Measurements from ENCODE around the gene MPC2.
"Not testable (repeated sequence)": the region's sequence is repeated elsewhere in the genome, so short reads cannot be mapped to it uniquely, and the experiment has no call there.

Gene MPC2

GRCh38 chr1:167909691-167910180 is 27.1 kb downstream of the MPC2 start:
- DNase-seq = no peak

- DNase-seq = no peak
Observed at GRCh38 chr1:167905671-167906070, 31.2 kb downstream of the MPC2 start.

DNA sequence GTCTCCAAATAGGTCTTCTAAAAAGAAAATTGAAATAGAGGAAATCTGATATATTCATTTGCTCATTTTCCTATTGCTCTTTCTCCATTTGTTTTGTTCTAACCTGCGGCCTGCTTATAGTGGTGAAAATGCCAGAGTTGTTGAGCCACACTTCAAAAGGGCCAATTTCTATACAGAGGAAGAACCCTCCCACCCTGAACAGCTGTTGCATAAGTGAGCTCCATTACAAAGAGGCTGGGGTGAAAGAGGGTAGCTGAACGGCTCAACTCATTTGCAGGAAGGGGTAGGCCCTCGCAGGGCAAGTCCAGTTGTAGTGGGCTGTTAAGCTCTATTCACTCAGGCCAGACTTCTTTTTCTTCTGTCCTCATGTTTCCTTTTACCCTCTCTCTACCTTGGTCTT is 31.7 kb downstream of the MPC2 start:
- no peak for DNase-seq

DNA sequence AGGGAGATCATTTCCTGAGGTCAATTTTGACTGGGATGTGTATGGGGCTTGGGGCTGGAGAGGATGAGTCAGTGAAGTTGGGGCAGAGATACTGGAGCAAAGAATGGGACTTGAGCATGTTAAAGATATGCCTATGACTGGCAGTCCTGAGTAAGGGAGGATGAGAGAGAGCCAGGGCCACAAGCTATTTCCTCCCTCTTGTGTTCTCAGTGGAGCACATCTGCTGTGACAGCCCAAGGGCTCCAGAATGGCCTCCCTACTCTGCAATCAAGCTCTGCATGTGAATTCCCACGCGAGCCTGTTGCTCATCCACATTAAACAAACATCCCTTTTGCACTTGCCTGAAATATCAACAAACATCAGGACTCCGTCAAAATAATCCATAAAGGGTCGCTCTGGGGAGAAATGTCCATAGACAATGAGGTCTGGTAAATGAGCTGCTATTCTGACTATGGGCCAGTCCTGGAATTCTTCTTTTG is 32.2 kb downstream of the MPC2 start:
- DNase-seq = no peak

DNA sequence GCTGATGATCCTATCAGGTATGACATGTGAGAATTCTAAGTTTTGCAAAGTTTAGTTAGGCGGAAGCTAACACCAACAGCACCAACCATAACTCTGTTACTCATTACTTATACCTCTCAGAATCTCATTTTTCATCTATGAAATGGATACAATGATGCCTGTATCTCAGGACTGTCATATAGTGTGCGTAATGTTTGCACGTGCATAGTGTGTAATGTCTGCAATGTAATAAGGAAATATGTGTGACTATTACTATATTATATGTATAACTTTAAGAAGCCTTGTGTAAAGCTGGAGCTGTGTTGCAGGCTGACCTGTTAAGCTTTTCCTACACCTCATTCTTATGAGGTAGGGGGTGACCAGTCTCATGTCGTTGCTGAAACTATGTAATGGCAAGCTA is 36.0 kb downstream of the MPC2 start:
- no peak for DNase-seq

- peak in 1 of 56 donors; percentile 9 for DNase-seq
Observed at GRCh38 chr1:167899253-167899681, 37.6 kb downstream of the MPC2 start.

DNA sequence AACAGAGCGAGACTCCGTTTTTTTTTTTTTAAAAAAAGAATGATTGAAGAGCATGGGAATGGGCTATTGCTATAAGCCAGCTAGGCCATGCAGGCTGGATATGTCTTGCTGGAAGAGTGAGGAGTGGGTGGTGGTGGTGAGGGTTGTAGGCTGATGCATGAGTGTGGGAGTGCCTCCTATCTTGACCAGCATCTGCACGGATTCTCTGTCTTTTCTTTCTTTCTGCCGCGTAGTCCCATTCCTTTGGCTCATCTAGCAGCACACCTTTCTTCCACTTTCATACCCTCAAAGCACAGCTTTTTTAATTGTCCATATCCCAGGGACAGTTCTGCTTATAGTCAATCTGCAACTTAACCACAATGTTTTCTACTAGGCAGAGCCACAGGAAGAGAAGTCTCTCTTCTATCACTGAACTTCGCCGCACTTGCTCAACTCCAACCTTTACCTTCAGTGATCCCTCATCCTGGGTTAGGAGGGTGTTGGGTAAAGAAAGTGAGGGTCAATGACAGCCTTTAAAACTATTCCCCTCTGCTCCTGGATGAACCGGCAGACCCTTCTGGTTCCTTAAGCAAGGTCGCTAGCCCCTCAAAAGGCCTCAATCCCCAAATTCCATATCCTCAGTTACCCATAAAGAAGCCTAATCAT is 38.2 kb downstream of the MPC2 start:
- DNase-seq = no peak

DNA sequence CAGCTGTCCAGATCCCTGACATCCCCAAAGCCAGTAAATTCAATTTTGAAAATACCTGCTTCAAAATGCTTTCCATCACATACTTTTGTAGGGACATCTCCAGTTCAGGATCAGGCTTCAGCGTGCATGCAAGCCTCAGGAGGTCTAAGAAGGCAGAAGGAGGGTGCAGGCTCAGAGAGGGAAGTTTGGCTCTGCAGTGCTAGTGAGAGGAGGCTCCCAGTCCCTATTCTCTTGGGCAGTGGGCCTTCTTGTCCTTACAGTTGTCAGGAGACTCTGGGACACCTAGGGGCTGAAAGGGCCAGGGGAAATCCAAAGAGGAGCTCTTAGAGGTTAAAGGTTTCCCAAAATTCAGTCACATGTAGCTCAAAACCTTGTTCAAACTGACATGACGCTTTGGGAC is 43.1 kb downstream of the MPC2 start:
- DNase-seq = no peak

DNA sequence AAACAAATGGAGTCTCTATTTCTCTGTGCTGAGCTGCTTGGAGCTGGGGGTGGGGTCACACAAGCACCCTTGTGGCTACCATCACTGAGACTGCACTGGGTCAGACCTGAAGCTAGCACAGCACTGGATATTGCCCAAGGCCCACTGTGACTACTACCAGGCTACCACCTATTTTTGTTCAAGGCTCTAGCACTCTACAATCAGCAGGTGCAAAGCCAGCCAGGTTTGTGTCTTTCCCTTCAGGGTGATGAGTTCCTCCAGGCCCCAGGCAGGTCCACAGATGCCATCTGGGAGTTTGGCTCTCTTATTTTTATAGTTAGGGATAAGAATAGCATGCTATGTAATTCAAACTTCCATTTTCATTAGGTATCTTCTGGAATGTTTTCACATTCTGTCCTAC is 46.5 kb downstream of the MPC2 start:
- no peak for DNase-seq

- DNase-seq = not testable (repeated sequence)
Observed at GRCh38 chr1:167887187-167887586, 49.7 kb downstream of the MPC2 start.

- no peak for DNase-seq
Observed at GRCh38 chr1:167882376-167882775, 54.5 kb downstream of the MPC2 start.

GRCh38 chr1:167881786-167882185 is 55.1 kb downstream of the MPC2 start:
- no peak for DNase-seq

GRCh38 chr1:167881069-167881468 is 55.8 kb downstream of the MPC2 start:
- DNase-seq = no peak

GRCh38 chr1:167880580-167881021 is 56.3 kb downstream of the MPC2 start:
- DNase-seq = no peak

DNA sequence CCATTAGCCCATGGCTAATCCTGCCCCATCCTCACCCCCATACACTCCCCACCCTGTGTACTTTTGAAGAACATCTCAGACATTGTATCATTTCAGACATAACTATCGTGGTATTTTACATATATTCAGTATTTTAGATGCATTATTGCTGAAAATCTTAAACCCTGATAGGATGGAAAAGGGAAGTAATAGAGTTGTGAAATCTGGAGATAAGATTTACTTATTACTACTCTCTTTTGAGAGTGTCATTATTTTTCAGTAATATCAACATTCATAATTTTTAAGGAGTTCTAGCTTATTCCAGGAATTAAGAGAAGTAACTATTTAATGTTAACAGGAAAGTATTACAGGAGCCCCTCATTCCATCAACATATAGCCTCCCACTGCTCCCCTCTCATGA is 57.4 kb downstream of the MPC2 start:
- DNase-seq = no peak

DNA sequence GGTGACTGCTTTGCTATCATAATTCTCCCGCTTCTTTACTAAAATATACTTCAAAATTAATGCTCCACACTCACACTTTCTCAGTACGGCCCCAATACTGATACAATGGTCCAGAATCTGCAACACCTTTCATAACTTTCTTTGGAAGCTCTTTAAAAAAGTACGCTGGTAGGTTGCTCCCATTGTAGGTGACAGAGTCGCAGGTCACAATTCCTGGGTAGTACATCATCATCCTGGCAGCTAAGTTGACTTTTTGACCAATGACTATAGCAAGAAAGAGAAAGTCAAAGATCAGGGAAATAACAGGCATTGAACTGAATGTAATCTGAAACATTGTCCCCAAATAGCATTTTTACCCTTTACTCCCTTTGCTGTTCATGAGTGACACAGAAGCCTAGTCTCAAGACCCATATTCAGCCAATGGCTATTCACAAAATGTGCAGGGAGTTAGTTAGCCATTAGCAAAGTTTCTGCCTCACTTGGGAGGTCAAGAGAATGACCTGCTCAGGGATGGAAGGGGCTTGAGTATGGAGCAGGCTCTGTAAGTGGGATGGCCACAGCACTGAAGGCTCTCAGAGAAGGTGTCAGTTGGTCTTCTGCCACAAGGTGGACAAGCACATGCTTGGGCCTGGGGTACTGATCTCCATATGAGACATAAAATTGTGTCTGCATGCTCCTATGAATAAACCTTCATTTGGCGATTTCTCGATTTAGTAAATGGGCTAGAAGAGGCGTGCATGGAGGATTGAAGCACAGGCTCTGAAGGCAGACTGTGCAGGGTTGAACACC is 58.3 kb downstream of the MPC2 start:
- DNase-seq = no peak

DNA sequence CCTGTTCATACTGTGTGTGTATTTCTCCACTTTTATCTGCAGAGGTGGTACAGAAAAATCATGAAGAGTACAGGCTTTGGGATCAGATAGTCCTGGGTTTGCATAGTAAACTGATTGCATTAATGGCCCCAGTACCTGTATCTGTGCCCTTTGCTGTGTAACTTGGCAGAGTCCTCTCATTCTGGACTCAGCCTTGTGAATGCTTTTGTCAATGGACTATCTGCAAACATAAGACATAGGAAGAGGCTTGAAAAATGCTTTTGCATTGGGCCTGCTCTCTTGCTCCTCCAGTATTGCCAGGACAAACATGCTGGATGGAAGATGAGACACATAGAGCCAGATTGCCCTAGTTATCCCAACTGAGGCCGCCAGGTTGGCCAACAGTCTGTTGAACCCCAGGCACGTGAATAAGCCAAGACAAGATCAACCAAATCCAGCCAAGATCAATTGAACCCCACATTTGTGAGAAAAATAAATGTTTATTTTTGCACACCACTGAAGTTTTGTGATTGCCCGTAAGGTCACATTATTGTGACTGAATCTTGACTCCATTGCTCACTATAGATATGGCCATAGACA is 60.2 kb downstream of the MPC2 start:
- DNase-seq = no peak

- no peak for DNase-seq
Observed at GRCh38 chr1:167871331-167871730, 65.5 kb downstream of the MPC2 start.

GRCh38 chr1:167869157-167870001 is 67.5 kb downstream of the MPC2 start:
- not testable (repeated sequence) for DNase-seq

- DNase-seq = not testable (repeated sequence)
Observed at GRCh38 chr1:167866739-167867414, 70.0 kb downstream of the MPC2 start.

Measured in amygdala (tissue), 56 donors.